Liver (tissue), 3 donors: ENCODE results near the gene EIF4G3.

Experiments used
- CTCF ChIP-seq: fragments of 150-350 bp; IDR thresholded peaks from 2 replicates; pipeline ENCODE4 v1.5.1; 2017; ENCODE audit warnings: improper control_type of control experiment, low read depth, low read length; ENCODE audit not compliant: missing input control
- GABPA ChIP-seq, 2 donors: IDR thresholded peaks in 1 of 2; conservative IDR thresholded peaks in 1 of 2; 2 replicates each; pipeline ENCODE4 v1.6.1; 2016; ENCODE audit warnings: antibody characterized with exemption in 2 of 2, mild to moderate bottlenecking in 1 of 2, moderate library complexity in 1 of 2
- NR2F2 ChIP-seq: IDR thresholded peaks from 2 replicates; pipeline ENCODE4 v1.6.1; 2016; ENCODE audit warnings: antibody characterized with exemption
- REST ChIP-seq: IDR thresholded peaks from 2 replicates; pipeline ENCODE4 v1.6.1; 2016; ENCODE audit warnings: antibody characterized with exemption, mild to moderate bottlenecking
- TAF1 ChIP-seq: conservative IDR thresholded peaks from 2 replicates; pipeline ENCODE4 v1.6.1; 2016; ENCODE audit warnings: antibody characterized with exemption, mild to moderate bottlenecking
- ZBTB33 ChIP-seq: IDR thresholded peaks from 2 replicates; pipeline ENCODE4 v1.6.1; 2016; ENCODE audit warnings: antibody characterized with exemption
- TF ChIP-seq, protein P1 (sequence below): IDR thresholded peaks from 2 replicates; pipeline ENCODE4 v1.6.1; 2016; ENCODE audit warnings: antibody characterized with exemption
- donor health status: healthy.
- donor health status: healthy.

GRCh38 chr1:20891091-20891490, 285.6 kb downstream of the EIF4G3 start:
- TF ChIP-seq ZBTB33 (no peak), CTCF (no peak), GABPA (IDR thresholded peaks at IDR 0.05 in 1 of 2, conservative IDR thresholded peaks at IDR 0.05 in 1 of 2) (no peak), REST (no peak), NR2F2 (no peak), TAF1 (no peak)
- TF ChIP-seq, protein P1, sequence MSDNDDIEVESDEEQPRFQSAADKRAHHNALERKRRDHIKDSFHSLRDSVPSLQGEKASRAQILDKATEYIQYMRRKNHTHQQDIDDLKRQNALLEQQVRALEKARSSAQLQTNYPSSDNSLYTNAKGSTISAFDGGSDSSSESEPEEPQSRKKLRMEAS = no peak
